Ovary (tissue), 9 donors: ENCODE results near the gene UFD1. TPM values are rescaled to one million over a fixed set of nuclear protein-coding genes. Genes with fewer than 3 reads are reported as not detected.
A peak's percentile ranks its signal among the peaks of the same experiment; 100 is the strongest.

Experiments
- DNase-seq, 5 donors: peaks; one replicate each; pipeline ENCODE4 v3.0.0-alpha.2; 2019 to 2020
- H3K27ac ChIP-seq, 2 donors: fragments of 200-600 bp; one replicate each; pipeline versions ENCODE4 v1.5.1 to v1.8.0; 2019 to 2022
- H3K27me3 ChIP-seq: fragments of 200-600 bp; one replicate; pipeline ENCODE4 v1.8.0; 2022
- H3K36me3 ChIP-seq: fragments of 200-600 bp; sonication (generic); one replicate; pipeline ENCODE4 v1.5.1; 2019
- H3K4me1 ChIP-seq: one replicate; pipeline ENCODE4 v1.8.1; 2013; ENCODE audit warnings: mild to moderate bottlenecking, moderate library complexity; ENCODE audit not compliant: insufficient read depth
- H3K4me3 ChIP-seq: fragments of 200-600 bp; sonication (generic); one replicate; pipeline ENCODE4 v1.5.1; 2017
- H3K9me3 ChIP-seq, 2 donors: fragments of 200-600 bp in 1 of 2; sonication (generic) in 1 of 2; one replicate each; pipeline versions ENCODE4 v1.5.1 to v1.8.1; 2013 to 2019; ENCODE audit warnings: mild to moderate bottlenecking in 1 of 2, moderate library complexity in 1 of 2
- CTCF ChIP-seq, 3 donors: fragments of 450-650 bp in 2 of 3; fragments of 200-600 bp in 1 of 3; IDR thresholded peaks; one replicate each; pipeline versions ENCODE4 v1.5.1 to v1.8.0; 2016 to 2022; ENCODE audit warnings: antibody characterized with exemption in 3 of 3, mild to moderate bottlenecking in 1 of 3
- EP300 ChIP-seq: sonication (generic); formaldehyde crosslinking; IDR thresholded peaks from one replicate; pipeline ENCODE4 v1.6.1; 2017; ENCODE audit warnings: antibody characterized with exemption
- POLR2A ChIP-seq: fragments of 450-650 bp; IDR thresholded peaks from one replicate; pipeline ENCODE4 v1.6.1; 2017; ENCODE audit warnings: antibody characterized with exemption, mild to moderate bottlenecking, moderate library complexity
- WGBS, 3 donors: extraction: QIAGEN DNeasy Blood & Tissue Kit in 1 of 3; methylation state at CpG; one replicate each; pipeline versions ENCODE4 v1.1.5 to v1.1.7; 2013 to 2017; 5-methylcytosine and 5-hydroxymethylcytosine counted together
- intact Hi-C, 4 donors: fragments of 100-400 bp; cut with DNase I; formaldehyde crosslinking; loops; one replicate each; pipeline versions ENCODE4 v1.11.0 to v1.15.1; 2022 to 2023
- polyA plus RNA-seq, 2 donors: library from polyadenylated mRNA; stranded (reverse); fragments of 200-250 nt in 1 of 2; fragments of 350-450 nt in 1 of 2; fragmentation: Illumina TruSeq in 1 of 2; extraction: RNeasy Lipid Tissue Mini Kit (QIAGEN cat#74804) in 1 of 2; gene quantifications; one replicate each; pipeline ENCODE4 v1.2.3, GENCODE V29; 2013 to 2014
- total RNA-seq, 7 donors: library from RNA; depleted of rRNA in 2 of 7; stranded (reverse); fragments of >200 nt in 2 of 7; fragmentation: NEBNext Ultra II Directional in 3 of 7; extraction: Animal tissue kit (Norgen Biotek cat#: 25700) in 3 of 7; gene quantifications; one replicate each; pipeline versions ENCODE4 v1.1.0 to v1.2.4, GENCODE V29; 2016 to 2023
- donor health status: DM: no; HTN: no; CAD: no; lungs with moderate emphysema.
- donor health status: DM: no; HTN: no; CAD: no.
- donor health status: Bipolar disorder and iron deficiency.
- donor health status: DM: yes; HTN: yes; CAD: no.
- donor health status: DM: no; HTN: no; CAD: no.
- donor health status: DM: yes; HTN: yes; CAD: no.

Gene UFD1
- total and polyA plus RNA-seq, 9 donors, result 19.9 to 84.5 (median 34.1) TPM

GRCh38 chr22:19526076-19526701 lies 47.2 kb upstream of the UFD1 start:
- no peaks in the 10 kb centered on the region for H3K36me3 ChIP-seq
- TF ChIP-seq EP300 (no peak), CTCF (IDR thresholded peaks at IDR 0.05) (no peak), POLR2A (no peak)
- intact Hi-C loops, result no loop called here
- no peaks in the 10 kb centered on the region for H3K27me3 ChIP-seq
- H3K4me3 ChIP-seq, result no peak overlapping the region
- 91 to 96% (median 93%) methylated on average over 11 of the region's 11 CpGs for WGBS, 3 donors
- H3K4me1 ChIP-seq, result no peaks in the 10 kb centered on the region
- no peak for DNase-seq
- H3K27ac ChIP-seq, result no peak overlapping the region
- no peaks in the 10 kb centered on the region for H3K9me3 ChIP-seq

- DNase-seq, result no peak
- Histone ChIP-seq H3K27ac (no peak overlapping the region), H3K36me3 (no peaks in the 10 kb centered on the region), H3K4me1 (no peaks in the 10 kb centered on the region), H3K9me3 (no peaks in the 10 kb centered on the region), H3K27me3 (no peaks in the 10 kb centered on the region), H3K4me3 (no peak overlapping the region)
- intact Hi-C loops, result no loop called here
- no peak for TF ChIP-seq EP300
- TF ChIP-seq CTCF (IDR thresholded peaks at IDR 0.05), result no peak
- no peak for TF ChIP-seq POLR2A
- 50 to 70% (median 51%) methylated on average over 3 of the region's 3 CpGs for WGBS, 3 donors
These were observed 46.7 kb upstream of the UFD1 start for GRCh38 chr22:19525666-19526065.

GRCh38 chr22:19525116-19525660 lies 46.2 kb upstream of the UFD1 start:
- intact Hi-C loops, result no loop called here
- TF ChIP-seq CTCF (IDR thresholded peaks at IDR 0.05) (no peak), POLR2A (no peak), EP300 (no peak)
- no peaks in the 10 kb centered on the region for H3K9me3 ChIP-seq
- H3K27me3 ChIP-seq, result no peaks in the 10 kb centered on the region
- peak overlapping the region in 1 of 2 donors; percentile 5 for H3K27ac ChIP-seq
- 71 to 73% (median 72%) methylated on average over 15 of the region's 15 CpGs for WGBS, 3 donors
- no peaks in the 10 kb centered on the region for H3K36me3 ChIP-seq
- no peaks in the 10 kb centered on the region for H3K4me1 ChIP-seq
- no peak overlapping the region for H3K4me3 ChIP-seq
- no peak for DNase-seq

GRCh38 chr22:19524170-19525115 lies 45.5 kb upstream of the UFD1 start, which contains the start of gene CLDN5:
Gene CLDN5 (minus strand): TSS chr22:19524410. CDS start chr22:19524255, 155 bp downstream.
- intact Hi-C loops, result no loop called here
- peak in 2 of 5 donors; percentile 30 for DNase-seq
- Histone ChIP-seq H3K9me3 (no peaks in the 10 kb centered on the region), H3K4me1 (no peaks in the 10 kb centered on the region), H3K27me3 (no peaks in the 10 kb centered on the region), H3K27ac (peak within 1 kb of the TSS in 1 of 2 donors; percentile 5), H3K36me3 (no peaks in the 10 kb centered on the region), H3K4me3 (peak within 1 kb of the TSS; percentile 20)
- 2 to 4% (median 2%) methylated on average over 29 to 69 of the region's 69 CpGs for WGBS, 3 donors
- TF ChIP-seq POLR2A (no peak), CTCF (IDR thresholded peaks at IDR 0.05) (no peak), EP300 (no peak)
